NCI-H2196 treated with DMSO at 0.1 percent for 48 hours (cell line): ENCODE data around the gene S100A6.

Experiments used
- DNase-seq: peaks from one replicate; lab custom pipeline; 2025; ENCODE audit not compliant: unreplicated experiment; lab: John Stamatoyannopoulos, UW

S100A6 gene

GRCh38 chr1:153546796-153547559, 11.2 kb upstream of the S100A6 start:
- no peak for DNase-seq

- no peak for DNase-seq
Measured at GRCh38 chr1:153546371-153546770, 10.6 kb upstream of the S100A6 start.

GRCh38 chr1:153545067-153546055, 9.6 kb upstream of the S100A6 start, which contains the start of gene S100A4:
Gene S100A4 (minus strand): TSS chr1:153545806. CDS start chr1:153544794, 1,012 bp downstream.
- DNase-seq = peak; percentile 79

GRCh38 chr1:153544453-153545066, 8.8 kb upstream of the S100A6 start:
- DNase-seq = no peak

- no peak for DNase-seq
Measured at GRCh38 chr1:153543736-153544135, 7.9 kb upstream of the S100A6 start.

GRCh38 chr1:153542956-153543711, 7.3 kb upstream of the S100A6 start:
- no peak for DNase-seq

GRCh38 chr1:153541641-153542590, 6.1 kb upstream of the S100A6 start:
- no peak for DNase-seq

GRCh38 chr1:153540394-153541361, 4.9 kb upstream of the S100A6 start, which contains the start of gene S100A5:
Gene S100A5 (minus strand): TSS chr1:153540934. CDS start chr1:153540191, 743 bp downstream.
- DNase-seq = no peak

GRCh38 chr1:153539395-153540093, 3.8 kb upstream of the S100A6 start:
- no peak for DNase-seq

- no peak for DNase-seq
Measured at GRCh38 chr1:153538315-153538821, 2.6 kb upstream of the S100A6 start.

GRCh38 chr1:153537376-153537730, 1.6 kb upstream of the S100A6 start:
- DNase-seq = no peak

- DNase-seq = no peak
Measured at GRCh38 chr1:153536671-153537375, 1.0 kb upstream of the S100A6 start.

- peak; percentile 43 for DNase-seq
Measured at GRCh38 chr1:153536012-153536670, 350 bp upstream of the S100A6 start.

- no peak for DNase-seq
Measured at GRCh38 chr1:153534925-153535241, 908 bp downstream of the S100A6 start.

GRCh38 chr1:153534226-153534924, 1.4 kb downstream of the S100A6 start:
- no peak for DNase-seq

GRCh38 chr1:153533689-153534201, 2.0 kb downstream of the S100A6 start:
- no peak for DNase-seq
